ENCODE data around the gene TEAD2.

DNA sequence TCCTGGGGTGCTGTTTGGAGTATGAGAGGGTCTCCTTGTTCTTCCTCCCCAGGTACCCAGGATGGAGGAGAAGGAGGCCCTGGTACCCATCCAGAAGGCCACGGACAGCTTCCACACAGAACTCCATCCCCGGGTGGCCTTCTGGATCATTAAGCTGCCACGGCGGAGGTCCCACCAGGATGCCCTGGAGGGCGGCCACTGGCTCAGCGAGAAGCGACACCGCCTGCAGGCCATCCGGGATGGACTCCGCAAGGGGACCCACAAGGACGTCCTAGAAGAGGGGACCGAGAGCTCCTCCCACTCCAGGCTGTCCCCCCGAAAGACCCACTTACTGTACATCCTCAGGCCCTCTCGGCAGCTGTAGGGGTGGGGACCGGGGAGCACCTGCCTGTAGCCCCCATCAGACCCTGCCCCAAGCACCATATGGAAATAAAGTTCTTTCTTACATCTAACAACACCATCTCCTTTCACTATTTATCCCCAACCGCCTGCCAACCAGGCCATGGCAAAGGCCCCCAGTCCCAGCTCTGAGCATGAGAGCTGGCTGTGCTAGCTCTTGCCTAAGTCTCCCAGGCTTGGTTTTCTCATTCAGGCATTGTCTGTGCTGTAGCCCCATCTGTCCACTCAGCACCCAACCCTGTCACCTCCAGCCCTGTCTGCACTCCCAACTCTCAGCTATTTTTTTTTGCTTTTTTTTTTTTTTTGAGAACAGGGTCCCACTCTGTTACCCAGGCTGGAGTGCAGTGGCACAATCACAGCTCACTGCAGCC is 12.6 kb upstream of the TEAD2 start:
- TF ChIP-seq CREB5 (CRISPR knock-in tag; IDR thresholded peaks at IDR 0.05; ENCODE audit: low read depth) (no peak), BACH2 (CRISPR knock-in tag; IDR thresholded peaks at IDR 0.05; ENCODE audit: borderline replicate concordance) (no peak)
- TF ChIP-seq, protein P1, sequence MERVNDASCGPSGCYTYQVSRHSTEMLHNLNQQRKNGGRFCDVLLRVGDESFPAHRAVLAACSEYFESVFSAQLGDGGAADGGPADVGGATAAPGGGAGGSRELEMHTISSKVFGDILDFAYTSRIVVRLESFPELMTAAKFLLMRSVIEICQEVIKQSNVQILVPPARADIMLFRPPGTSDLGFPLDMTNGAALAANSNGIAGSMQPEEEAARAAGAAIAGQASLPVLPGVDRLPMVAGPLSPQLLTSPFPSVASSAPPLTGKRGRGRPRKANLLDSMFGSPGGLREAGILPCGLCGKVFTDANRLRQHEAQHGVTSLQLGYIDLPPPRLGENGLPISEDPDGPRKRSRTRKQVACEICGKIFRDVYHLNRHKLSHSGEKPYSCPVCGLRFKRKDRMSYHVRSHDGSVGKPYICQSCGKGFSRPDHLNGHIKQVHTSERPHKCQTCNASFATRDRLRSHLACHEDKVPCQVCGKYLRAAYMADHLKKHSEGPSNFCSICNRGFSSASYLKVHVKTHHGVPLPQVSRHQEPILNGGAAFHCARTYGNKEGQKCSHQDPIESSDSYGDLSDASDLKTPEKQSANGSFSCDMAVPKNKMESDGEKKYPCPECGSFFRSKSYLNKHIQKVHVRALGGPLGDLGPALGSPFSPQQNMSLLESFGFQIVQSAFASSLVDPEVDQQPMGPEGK (CRISPR knock-in tag; IDR thresholded peaks at IDR 0.05; ENCODE audit: borderline replicate concordance), result no peak
